Measurements from ENCODE around the gene CHN1. TPM values are rescaled to one million over a fixed set of nuclear protein-coding genes. Genes with fewer than 3 reads are reported as not detected.

CHN1 gene
- total RNA-seq, 1 donor from 2014 or later, result 7.0 TPM

GRCh38 chr2:175011505-175011904, 6.3 kb upstream of the CHN1 start:
- no peak for DNase-seq (ENCODE audit: low spot score)

DNA sequence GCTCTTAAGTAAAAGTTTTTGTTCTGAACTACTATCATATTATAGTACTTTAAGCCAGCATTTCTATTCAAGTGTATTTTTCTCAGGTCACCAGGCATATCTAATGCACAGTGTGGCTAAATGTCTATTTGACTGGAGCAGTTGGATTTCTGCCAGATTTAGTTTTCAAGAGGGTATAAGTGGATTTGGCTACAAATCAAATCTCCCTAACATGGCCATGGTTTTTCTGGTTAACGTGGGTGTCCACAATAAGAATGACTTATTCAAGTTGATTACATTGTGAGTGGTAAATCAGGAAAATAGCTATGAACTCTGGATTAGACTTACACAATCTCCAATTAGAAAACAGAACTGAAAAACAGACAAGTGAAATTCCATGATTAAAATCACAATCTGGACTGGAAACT, 5.7 kb upstream of the CHN1 start:
- DNase-seq (ENCODE audit: low spot score), result no peak

- DNase-seq (ENCODE audit: low spot score), result no peak
Measured at GRCh38 chr2:175009917-175010621, 4.9 kb upstream of the CHN1 start.

- DNase-seq (ENCODE audit: low spot score), result no peak
Measured at GRCh38 chr2:175008801-175009495, 3.8 kb upstream of the CHN1 start.

DNA sequence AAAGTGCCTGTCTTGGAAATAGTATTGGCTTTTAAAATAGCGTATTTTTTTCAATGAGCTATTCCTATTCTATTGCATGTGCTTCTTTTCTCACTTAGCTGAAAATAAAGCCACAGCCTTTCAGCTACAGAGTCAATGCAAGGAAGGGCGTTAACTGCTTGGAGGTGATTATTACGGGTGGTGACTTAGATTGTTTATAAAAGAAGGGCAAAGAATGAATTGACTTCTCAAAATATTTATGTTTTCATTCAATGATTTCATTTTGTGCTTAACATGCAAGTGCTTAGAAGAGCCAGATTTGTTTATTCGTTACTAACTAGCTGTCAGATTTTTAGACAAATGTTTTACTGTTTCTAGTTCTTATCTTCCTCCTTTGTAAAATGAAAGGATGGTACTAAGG, 2.8 kb upstream of the CHN1 start:
- DNase-seq (ENCODE audit: low spot score), result no peak

- DNase-seq (ENCODE audit: low spot score), result no peak
Measured at GRCh38 chr2:175007510-175007909, 2.3 kb upstream of the CHN1 start.

GRCh38 chr2:175006281-175006680, 1.1 kb upstream of the CHN1 start:
- DNase-seq (ENCODE audit: low spot score), result no peak

DNA sequence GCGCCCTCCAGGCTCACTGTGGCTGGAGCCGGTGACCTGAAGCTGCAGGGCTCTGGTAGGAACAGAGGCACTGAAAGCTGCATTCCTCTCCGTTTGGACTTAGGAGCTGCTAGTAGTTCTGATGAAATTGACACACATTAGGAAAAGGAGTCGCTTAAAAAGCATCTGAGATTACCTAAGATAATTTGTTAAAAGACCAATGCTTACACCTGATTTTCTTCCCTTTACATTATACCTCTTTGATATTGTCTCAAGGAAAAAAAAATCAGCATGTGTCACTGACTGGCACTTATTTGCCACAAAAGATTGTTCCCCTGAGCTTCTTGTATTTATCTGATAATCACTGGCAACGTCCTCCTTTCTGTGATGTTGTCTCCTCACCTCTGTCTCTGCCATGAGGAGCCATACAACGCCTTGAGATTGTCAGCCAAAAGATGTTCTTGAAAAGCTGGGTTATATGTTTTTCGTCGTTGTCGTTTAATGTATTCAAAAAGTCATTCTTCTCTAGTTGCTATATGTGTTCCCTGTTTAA, 618 bp upstream of the CHN1 start:
- DNase-seq (ENCODE audit: low spot score), result no peak

GRCh38 chr2:175004730-175004979, 526 bp downstream of the CHN1 start:
- no peak for DNase-seq (ENCODE audit: low spot score)

DNA sequence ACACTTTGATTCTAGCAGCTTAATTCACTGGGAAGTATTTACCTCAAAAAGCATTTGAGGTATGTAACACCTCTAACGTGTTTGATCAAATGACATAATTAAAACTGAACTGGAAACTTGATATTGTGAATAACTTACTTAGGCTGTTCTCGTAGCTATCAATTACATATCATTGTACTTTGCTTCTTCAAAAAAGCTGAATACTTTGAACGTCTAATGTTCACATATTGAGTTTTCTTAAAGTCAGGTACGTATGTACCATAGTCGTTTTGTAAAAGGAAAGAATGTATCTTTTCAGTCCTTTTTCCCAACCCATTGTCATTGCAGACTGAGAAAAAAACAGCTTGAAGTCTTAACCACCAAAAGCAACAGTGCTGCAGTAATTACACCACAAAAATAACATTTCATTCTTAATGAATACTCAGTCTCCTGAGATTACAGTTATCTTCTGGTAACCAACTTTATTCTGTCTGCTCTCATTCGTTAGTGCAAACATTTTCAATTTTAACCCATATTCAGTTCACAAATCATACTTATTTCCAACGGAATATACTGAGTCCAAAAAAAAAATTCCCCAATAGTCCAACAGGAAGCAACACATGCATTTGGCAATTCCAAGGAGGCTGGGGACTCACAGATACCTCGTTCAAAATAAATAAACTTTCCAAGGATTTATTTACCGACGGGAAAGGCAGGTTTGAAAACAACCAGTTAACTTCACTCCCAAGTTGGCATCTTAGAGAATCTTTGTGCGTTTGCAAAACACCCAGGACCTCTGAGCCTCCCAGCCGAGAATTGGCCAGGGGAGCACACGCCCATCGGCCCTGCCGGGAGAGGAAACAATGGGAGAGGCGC, 1.1 kb downstream of the CHN1 start:
- no peak for DNase-seq (ENCODE audit: low spot score)

GRCh38 chr2:175002547-175003274, 2.5 kb downstream of the CHN1 start:
- DNase-seq (ENCODE audit: low spot score), result no peak

- DNase-seq (ENCODE audit: low spot score), result no peak
Measured at GRCh38 chr2:175001566-175001965, 3.6 kb downstream of the CHN1 start.

GRCh38 chr2:174997110-174997509, 8.1 kb downstream of the CHN1 start:
- DNase-seq (ENCODE audit: low spot score), result no peak

GRCh38 chr2:174996622-174997021, 8.6 kb downstream of the CHN1 start:
- no peak for DNase-seq (ENCODE audit: low spot score)

DNA sequence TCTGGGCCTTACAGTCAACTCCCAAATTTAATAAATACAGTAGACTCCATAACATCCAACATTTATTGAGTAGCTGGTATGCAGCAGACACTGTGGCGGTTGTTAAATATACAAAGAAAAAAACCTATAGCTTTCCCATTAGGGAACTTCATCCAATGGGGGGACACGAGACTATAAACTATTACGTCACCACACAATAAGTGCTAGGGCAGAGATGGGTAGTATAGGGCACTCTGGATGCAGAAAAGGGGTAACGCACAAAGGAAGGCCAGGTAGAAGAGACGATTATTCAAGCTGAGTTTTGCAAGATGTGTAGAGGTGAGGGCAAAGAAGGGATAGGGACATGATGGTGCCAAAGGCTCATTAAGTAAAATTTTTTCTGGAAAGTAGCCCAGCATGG, 10.8 kb downstream of the CHN1 start:
- no peak for DNase-seq (ENCODE audit: low spot score)

DNA sequence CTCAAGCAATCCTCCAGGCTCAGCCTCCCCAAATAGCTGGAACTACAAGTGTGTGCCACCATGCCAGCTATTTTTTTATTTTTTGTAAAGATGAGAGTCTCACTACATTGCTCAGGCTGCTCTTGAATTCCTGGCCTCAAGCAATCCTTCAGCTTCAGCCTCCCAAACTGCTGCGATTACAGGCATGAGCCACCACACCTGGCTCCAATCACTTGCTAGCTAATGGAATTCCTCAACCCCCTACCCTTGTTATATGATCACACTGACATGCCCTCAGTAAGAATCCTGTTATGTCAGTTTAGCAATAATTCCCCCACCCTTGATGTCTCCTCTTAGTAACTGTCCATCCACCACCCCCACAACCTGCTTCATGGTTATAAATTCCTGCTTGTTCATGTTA, 12.3 kb downstream of the CHN1 start:
- no peak for DNase-seq (ENCODE audit: low spot score)

GRCh38 chr2:174985614-174986013, 19.6 kb downstream of the CHN1 start:
- no peak for DNase-seq (ENCODE audit: low spot score)

DNA sequence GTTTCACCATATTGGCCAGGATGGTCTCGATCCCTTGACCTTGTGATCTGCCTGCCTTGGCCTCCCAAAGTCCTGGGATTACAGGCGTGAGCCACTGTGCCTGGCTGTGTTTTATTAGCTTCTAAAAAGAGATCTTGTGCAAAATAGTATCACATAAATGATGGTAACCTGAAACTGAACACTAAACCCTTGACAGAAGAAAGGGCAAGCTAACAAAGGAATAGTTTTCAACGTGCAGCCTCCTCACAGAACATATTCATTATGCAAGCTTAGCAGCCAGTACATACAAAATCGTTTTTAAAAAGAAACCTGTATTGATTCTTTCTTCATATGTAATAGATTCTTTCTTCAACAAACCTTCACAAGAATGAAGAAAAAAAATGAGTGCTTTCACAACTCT, 20.6 kb downstream of the CHN1 start:
- no peak for DNase-seq (ENCODE audit: low spot score)

DNA sequence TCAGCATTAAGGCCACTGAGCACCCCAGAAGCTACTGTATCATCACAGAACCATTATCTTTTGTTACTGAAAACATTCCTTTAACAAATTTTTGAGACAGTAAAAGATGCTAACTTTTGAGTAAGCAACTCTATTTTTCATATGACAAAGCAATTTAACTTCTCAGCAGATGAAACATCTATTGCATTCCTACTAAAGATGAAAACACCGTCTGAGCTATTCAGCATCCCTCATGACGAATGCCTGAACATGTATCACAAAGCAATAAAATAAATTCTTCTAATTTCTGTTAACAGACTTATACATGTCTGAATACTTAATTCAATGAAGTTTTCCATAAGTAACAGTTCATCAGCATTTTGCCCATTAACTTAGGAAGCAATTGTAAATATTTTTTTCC, 23.9 kb downstream of the CHN1 start:
- no peak for DNase-seq (ENCODE audit: low spot score)

GRCh38 chr2:174979996-174980395, 25.2 kb downstream of the CHN1 start:
- DNase-seq (ENCODE audit: low spot score), result no peak

GRCh38 chr2:174977364-174977763, 27.8 kb downstream of the CHN1 start:
- no peak for DNase-seq (ENCODE audit: low spot score)

DNA sequence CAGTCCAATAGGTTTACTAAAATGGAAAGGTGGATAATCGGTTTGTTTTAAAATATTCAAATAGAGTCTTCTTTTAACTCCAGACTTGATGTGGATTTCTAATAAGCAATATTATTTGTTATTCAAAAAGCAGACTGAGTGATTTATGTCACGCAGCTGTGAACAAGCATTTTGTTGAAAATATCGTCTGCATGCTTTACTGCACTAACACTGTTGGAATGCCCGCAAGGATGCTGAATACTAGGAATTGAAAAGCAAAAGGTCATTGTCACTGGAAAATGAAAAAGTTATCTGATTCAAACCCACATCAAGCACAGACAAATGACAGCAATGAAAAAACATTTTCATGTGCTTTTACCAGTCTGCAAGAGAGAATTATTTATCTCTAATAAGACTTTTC, 31.1 kb downstream of the CHN1 start:
- DNase-seq (ENCODE audit: low spot score), result no peak
